D721Med (cell line): Measurements from ENCODE around the gene MIER2.

Experiments used
- DNase-seq: peaks from one replicate; pipeline ENCODE4 v3.0.0; 2011; ENCODE audit warnings: low spot score; ENCODE audit not compliant: insufficient read length
- FAIRE-seq: peaks from 2 replicates; lab custom pipeline; 2011; peaks lifted over from hg19 to GRCh38; lab: Jason Lieb, UNC
- TF ChIP-seq, protein P1 (sequence below): IDR thresholded peaks from 2 replicates; pipeline ENCODE4 v1.5.1; 2012; ENCODE audit warnings: mild to moderate bottlenecking, control low read depth; ENCODE audit not compliant: insufficient read depth; ENCODE audit errors: missing control alignments

MIER2 gene

DNA sequence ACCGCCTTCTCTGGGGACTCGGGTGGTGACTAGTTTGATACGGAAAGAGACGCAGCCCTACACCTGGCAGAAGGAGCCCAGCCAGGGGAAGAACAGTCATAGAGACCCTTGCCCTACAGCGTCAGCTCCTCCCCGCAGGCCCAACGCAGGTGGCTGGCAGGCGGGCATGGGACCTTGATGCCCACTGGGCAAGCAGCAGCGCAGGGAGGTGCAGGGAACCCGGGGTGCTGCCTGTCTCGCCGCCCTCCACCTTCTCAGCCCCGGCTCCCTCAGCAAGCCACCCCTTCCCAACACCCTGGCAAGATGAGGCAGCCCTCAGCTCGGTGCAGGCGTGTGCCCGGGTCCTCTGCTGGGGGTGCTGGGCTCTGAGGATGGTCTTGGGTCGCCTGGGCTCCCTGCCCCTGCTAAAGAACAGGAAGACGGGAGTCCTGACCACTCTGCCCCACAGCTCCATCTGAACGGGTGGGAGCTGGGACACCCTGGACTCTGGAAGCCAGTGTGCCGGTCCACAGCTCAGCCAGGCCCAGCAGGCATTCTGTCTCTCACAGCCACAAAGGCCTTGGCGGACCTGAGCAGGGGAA, 9.0 kb downstream of the MIER2 start:
- TF ChIP-seq, protein P1, sequence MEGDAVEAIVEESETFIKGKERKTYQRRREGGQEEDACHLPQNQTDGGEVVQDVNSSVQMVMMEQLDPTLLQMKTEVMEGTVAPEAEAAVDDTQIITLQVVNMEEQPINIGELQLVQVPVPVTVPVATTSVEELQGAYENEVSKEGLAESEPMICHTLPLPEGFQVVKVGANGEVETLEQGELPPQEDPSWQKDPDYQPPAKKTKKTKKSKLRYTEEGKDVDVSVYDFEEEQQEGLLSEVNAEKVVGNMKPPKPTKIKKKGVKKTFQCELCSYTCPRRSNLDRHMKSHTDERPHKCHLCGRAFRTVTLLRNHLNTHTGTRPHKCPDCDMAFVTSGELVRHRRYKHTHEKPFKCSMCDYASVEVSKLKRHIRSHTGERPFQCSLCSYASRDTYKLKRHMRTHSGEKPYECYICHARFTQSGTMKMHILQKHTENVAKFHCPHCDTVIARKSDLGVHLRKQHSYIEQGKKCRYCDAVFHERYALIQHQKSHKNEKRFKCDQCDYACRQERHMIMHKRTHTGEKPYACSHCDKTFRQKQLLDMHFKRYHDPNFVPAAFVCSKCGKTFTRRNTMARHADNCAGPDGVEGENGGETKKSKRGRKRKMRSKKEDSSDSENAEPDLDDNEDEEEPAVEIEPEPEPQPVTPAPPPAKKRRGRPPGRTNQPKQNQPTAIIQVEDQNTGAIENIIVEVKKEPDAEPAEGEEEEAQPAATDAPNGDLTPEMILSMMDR, result no peak
- no peak for FAIRE-seq
- DNase-seq, result no peak

DNA sequence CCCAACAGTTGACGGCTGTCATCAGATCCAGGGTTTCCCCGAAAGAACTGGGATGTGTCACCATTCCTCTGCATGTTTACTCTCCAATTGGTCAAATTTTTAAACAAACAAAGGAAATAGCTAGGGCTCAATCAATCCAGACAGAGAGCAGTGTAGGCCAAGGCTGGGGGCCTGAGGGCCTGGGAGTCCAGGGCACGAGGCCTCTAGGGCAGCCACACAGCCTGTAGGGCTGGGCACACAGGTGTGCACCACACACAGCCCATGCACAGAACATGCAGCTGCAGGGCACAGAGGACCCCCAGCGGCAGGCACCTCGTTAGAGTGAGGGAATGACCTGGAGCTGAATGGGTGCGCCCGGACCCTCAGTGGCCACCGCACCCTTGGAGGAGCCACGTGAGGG, 9.5 kb downstream of the MIER2 start:
- TF ChIP-seq, protein P1, result no peak
- DNase-seq, result no peak
- no peak for FAIRE-seq

DNA sequence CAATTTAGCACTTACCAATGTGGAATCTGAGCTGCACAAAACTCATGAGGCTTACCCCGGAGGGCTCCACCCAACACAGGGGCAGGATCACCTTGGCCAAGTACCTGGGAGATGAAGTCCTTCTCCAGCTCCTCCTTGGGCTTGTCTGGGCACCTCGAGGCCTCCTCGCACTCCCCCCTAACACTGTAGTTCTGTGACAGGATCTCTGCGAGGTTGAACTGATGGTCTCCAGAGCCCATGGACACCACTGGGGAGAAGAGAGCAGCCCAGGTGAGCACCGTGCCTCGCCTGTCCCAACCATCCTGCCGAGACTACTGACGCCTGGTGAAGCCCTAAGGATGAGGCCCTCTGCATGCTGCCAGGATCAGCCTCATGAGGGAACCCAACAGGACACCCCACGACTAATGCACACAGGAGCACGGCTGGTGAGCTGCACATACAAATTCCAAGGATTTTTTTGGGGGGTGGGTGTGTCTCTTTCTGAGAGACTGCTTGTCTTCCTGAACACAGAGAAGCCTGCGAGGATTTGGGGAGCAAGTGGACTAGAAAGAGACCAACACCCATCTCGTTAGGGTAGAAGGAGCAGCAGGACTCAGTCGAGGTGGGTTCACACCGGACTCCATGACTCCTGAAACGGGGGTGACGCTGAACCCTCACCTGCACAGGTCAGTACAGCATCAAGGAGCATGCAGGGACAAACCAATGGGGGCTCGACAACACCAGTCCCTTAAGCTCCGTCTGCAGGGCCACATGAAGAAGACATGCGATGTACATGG, 10.1 kb downstream of the MIER2 start:
- TF ChIP-seq, protein P1, result no peak
- FAIRE-seq (no peak), DNase-seq (no peak)

DNA sequence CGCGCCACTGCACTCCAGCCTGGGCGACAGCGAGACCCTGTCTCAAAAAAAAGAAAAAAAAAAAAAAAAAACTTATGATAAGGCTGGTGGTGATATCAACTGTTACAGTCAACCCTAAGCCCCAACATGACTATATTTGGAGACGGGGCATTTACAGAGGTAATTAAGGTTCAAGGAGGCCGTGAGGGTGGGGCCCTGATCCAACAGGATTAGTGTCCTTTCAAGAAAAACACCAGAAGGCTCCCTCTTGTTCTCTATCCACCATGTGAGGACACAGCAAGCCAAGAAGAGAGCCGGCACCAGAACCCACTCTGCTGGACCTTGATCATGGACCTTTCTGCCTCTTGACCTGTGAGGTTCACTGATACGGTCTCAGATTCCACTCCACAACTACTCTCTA, 14.1 kb downstream of the MIER2 start:
- TF ChIP-seq, protein P1, result no peak
- FAIRE-seq, result no peak

DNA sequence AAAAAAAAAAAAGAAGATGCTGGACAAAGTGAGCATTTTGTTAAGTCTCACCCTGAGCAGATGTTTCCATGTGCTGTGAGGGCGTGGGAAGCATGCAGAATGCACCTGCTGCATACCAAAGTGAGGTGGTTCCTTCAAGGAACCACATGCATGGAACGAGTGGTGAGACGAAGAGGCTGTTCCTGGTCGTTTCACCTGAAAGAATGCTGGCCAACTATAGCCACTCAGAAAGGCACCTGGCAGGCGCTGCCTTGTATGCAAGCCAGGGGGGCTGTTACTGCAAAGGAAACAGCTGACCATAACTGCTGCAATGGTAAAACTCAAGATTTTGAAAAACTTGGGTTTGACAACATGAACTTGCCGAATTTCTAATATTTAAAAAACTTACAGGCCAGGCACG, 14.7 kb downstream of the MIER2 start:
- TF ChIP-seq, protein P1, result no peak
- DNase-seq (no peak), FAIRE-seq (no peak)

More for the DNA sequence above, 14.1 kb downstream of the MIER2 start:
- DNase-seq, result no peak

DNA sequence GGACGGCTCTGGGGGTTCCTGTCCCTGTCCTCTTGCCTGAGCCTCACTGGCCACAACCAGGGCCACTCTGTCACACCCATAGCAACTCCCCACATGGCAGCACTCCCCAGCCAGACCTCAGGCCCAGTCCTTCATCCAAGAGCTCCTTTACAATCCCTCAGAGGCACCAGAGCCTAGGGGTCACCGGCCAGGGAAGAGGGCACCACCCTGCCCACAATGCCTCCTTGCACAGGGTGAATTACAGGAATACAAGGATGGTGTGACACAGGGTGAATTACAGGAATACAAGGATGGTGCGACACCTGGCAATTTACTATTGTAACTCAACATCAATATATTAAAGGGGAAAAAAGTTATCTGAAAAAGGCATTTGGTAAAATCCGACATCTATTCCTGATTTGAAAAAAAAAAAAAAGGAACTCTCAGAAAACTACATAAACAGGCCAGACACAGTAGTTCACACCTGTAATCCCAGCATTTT, 16.5 kb downstream of the MIER2 start:
- DNase-seq, result no peak
- FAIRE-seq, result no peak
- TF ChIP-seq, protein P1, result no peak
